Subcutaneous abdominal adipose tissue (tissue), 5 donors: ENCODE measurements around the gene UNC93A.
"Not testable (repeated sequence)": the region's sequence is repeated elsewhere in the genome, so short reads cannot be mapped to it uniquely, and the experiment has no call there.

Experiments used
- H3K27ac ChIP-seq: one replicate; pipeline ENCODE4 v1.7.0; 2013; ENCODE audit warnings: low read depth, mild to moderate bottlenecking, inconsistent platforms, low read length, moderate library complexity
- H3K27me3 ChIP-seq, 5 donors: one replicate each; pipeline ENCODE4 v1.7.0; 2013; ENCODE audit warnings: low read length in 5 of 5, inconsistent platforms in 1 of 5; ENCODE audit not compliant: control insufficient read depth in 5 of 5, insufficient read depth in 4 of 5
- H3K36me3 ChIP-seq, 5 donors: one replicate each; pipeline ENCODE4 v1.7.0; 2013; ENCODE audit warnings: low read length in 5 of 5; ENCODE audit not compliant: control insufficient read depth in 5 of 5, insufficient read depth in 5 of 5
- H3K4me1 ChIP-seq, 5 donors: one replicate each; pipeline ENCODE4 v1.7.0; 2013; ENCODE audit warnings: low read length in 5 of 5, mild to moderate bottlenecking in 3 of 5, moderate library complexity in 1 of 5; ENCODE audit not compliant: control insufficient read depth in 5 of 5, insufficient read depth in 5 of 5
- H3K4me3 ChIP-seq, 5 donors: one replicate each; pipeline ENCODE4 v1.7.0; 2013; ENCODE audit warnings: low read length in 5 of 5, low read depth in 1 of 5
- H3K9ac ChIP-seq, 5 donors: one replicate each; pipeline ENCODE4 v1.7.0; 2013; ENCODE audit warnings: low read length in 5 of 5, mild to moderate bottlenecking in 4 of 5, moderate library complexity in 3 of 5
- H3K9me3 ChIP-seq, 5 donors: one replicate each; pipeline ENCODE4 v1.7.0; 2013; ENCODE audit warnings: low read length in 5 of 5; ENCODE audit not compliant: control insufficient read depth in 5 of 5
- donor health status: healthy.
- donor health status: healthy.
- donor health status: healthy.
- donor health status: healthy.
- donor health status: healthy.

The UNC93A gene

GRCh38 chr6:167290786-167291622 lies at the start of gene UNC93A:
Gene UNC93A (plus strand): TSS chr6:167291315. CDS start chr6:167291490, 175 bp downstream.
- no peak within 1 kb of the TSS for H3K27ac ChIP-seq
- H3K4me3 ChIP-seq = no peak within 1 kb of the TSS
- H3K9ac ChIP-seq = no peak within 1 kb of the TSS
- H3K36me3 ChIP-seq = no peaks in the 10 kb centered on the region
- H3K27me3 ChIP-seq = peaks cover 0 to 6% (median 0%) of the 10 kb centered on the region in 5 donors
- no peaks in the 10 kb centered on the region for H3K4me1 ChIP-seq
- H3K9me3 ChIP-seq = no peaks in the 10 kb centered on the region

- H3K36me3 ChIP-seq, H3K4me1 ChIP-seq, H3K4me3 ChIP-seq, H3K9ac ChIP-seq, H3K27ac ChIP-seq, H3K9me3 ChIP-seq: not testable (repeated sequence)
- peaks cover 0 to 16% (median 3%) of the 10 kb centered on the region in 5 donors for H3K27me3 ChIP-seq
Measured at GRCh38 chr6:167241321-167242134, 49.6 kb upstream of the UNC93A start.

- H3K36me3 ChIP-seq, H3K27ac ChIP-seq, H3K4me3 ChIP-seq, H3K4me1 ChIP-seq, H3K9ac ChIP-seq, H3K9me3 ChIP-seq: not testable (repeated sequence)
- H3K27me3 ChIP-seq = peaks cover 0 to 16% (median 3%) of the 10 kb centered on the region in 5 donors
Measured at GRCh38 chr6:167242135-167242506, 49.0 kb upstream of the UNC93A start.

GRCh38 chr6:167242511-167243051 lies 48.5 kb upstream of the UNC93A start:
- H3K36me3 ChIP-seq, H3K27ac ChIP-seq, H3K4me3 ChIP-seq, H3K9me3 ChIP-seq, H3K9ac ChIP-seq, H3K4me1 ChIP-seq: not testable (repeated sequence)
- H3K27me3 ChIP-seq = peaks cover 2 to 16% (median 4%) of the 10 kb centered on the region in 5 donors

- Histone ChIP-seq H3K9ac (no peak overlapping the region), H3K36me3 (no peaks in the 10 kb centered on the region), H3K27me3 (peaks cover 4 to 10% (median 6%) of the 10 kb centered on the region in 5 donors), H3K4me3 (no peak overlapping the region), H3K4me1 (no peaks in the 10 kb centered on the region), H3K9me3 (peaks cover 0 to 5% (median 0%) of the 10 kb centered on the region in 5 donors), H3K27ac (no peak overlapping the region)
Measured at GRCh38 chr6:167244064-167244960, 46.8 kb upstream of the UNC93A start.

GRCh38 chr6:167244991-167245390 lies 46.1 kb upstream of the UNC93A start:
- peaks cover 0 to 5% (median 0%) of the 10 kb centered on the region in 5 donors for H3K9me3 ChIP-seq
- H3K4me3 ChIP-seq = no peak overlapping the region
- no peak overlapping the region for H3K9ac ChIP-seq
- H3K27me3 ChIP-seq = peaks cover 4 to 12% (median 6%) of the 10 kb centered on the region in 5 donors
- no peaks in the 10 kb centered on the region for H3K36me3 ChIP-seq
- no peak overlapping the region for H3K27ac ChIP-seq
- no peaks in the 10 kb centered on the region for H3K4me1 ChIP-seq

- H3K9ac ChIP-seq = no peak overlapping the region
- peaks cover 0 to 5% (median 0%) of the 10 kb centered on the region in 5 donors for H3K9me3 ChIP-seq
- no peak overlapping the region for H3K4me3 ChIP-seq
- H3K36me3 ChIP-seq = no peaks in the 10 kb centered on the region
- H3K4me1 ChIP-seq = no peaks in the 10 kb centered on the region
- no peak overlapping the region for H3K27ac ChIP-seq
- peaks cover 4 to 12% (median 6%) of the 10 kb centered on the region in 5 donors for H3K27me3 ChIP-seq
Measured at GRCh38 chr6:167245591-167245990, 45.5 kb upstream of the UNC93A start.

GRCh38 chr6:167247814-167248595 lies 43.1 kb upstream of the UNC93A start:
- H3K9me3 ChIP-seq = peaks cover 0 to 5% (median 0%) of the 10 kb centered on the region in 5 donors
- H3K9ac ChIP-seq = no peak overlapping the region
- H3K4me3 ChIP-seq = no peak overlapping the region
- no peaks in the 10 kb centered on the region for H3K4me1 ChIP-seq
- H3K27me3 ChIP-seq = peaks cover 4 to 9% (median 6%) of the 10 kb centered on the region in 5 donors
- H3K27ac ChIP-seq = no peak overlapping the region
- no peaks in the 10 kb centered on the region for H3K36me3 ChIP-seq

GRCh38 chr6:167248878-167249455 lies 42.1 kb upstream of the UNC93A start:
- not testable (repeated sequence) for H3K4me1 ChIP-seq, H3K36me3 ChIP-seq, H3K27me3 ChIP-seq, H3K27ac ChIP-seq, H3K9me3 ChIP-seq, H3K9ac ChIP-seq, H3K4me3 ChIP-seq
